Cardiac atrium fibroblast (primary cell): ENCODE results near the gene MED26. TPM values are rescaled to one million over a fixed set of nuclear protein-coding genes. Genes with fewer than 3 reads are reported as not detected.

ENCODE experiments used
- total RNA-seq: library from RNA; depleted of rRNA; stranded (reverse); fragments of >200 nt; gene quantifications from 2 replicates; pipeline ENCODE4 v1.2.3, GENCODE V29; 2015

The MED26 gene, protein sequence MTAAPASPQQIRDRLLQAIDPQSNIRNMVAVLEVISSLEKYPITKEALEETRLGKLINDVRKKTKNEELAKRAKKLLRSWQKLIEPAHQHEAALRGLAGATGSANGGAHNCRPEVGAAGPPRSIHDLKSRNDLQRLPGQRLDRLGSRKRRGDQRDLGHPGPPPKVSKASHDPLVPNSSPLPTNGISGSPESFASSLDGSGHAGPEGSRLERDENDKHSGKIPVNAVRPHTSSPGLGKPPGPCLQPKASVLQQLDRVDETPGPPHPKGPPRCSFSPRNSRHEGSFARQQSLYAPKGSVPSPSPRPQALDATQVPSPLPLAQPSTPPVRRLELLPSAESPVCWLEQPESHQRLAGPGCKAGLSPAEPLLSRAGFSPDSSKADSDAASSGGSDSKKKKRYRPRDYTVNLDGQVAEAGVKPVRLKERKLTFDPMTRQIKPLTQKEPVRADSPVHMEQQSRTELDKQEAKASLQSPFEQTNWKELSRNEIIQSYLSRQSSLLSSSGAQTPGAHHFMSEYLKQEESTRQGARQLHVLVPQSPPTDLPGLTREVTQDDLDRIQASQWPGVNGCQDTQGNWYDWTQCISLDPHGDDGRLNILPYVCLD
- total RNA-seq: 6.5 and 11.4 TPM in 2 replicates

DNA sequence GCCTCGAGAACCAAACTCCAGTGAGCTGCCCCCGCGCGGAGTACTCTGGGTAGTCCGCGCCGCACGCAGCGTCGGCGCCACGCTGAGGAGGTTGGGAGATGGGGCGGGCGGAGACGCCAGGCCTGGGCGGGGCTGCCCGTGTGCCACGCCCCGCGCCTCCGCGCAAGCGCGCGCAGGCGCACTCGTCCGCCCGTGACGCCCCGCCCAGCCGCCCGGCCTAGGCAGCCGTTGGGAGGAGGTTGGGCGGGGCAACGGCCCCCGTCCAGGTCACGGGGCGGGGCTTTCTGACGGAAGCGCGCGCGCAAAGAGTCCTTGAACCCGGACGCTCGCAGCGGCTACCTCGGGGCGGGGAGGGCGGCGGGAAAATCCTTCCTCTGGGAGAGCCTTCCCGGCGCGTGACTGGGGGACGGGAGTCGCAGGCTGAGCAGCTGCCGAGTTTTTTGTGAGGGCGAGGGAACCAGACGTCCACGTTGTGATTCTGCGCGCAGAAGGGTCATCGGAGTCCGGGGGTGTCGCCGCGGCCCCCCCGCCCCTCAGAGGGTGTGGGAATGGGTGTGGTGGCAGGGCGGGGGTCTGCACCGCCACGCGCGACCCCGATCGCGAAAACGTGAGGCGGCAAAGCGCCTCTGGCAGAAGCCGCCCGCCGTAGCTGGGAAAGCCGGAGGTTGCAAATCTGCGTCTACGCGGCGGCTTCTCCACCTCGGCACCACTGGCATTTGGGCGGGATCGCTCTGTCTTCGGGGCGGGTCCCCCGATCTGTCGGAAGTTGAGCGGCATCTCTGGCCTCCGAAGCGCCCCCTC, at the start of gene MED26:
Gene MED26, minus strand, starts transcription at position 22 of the 801 bp plus-strand sequence. CDS start 261 bp downstream, outside the sequence.

DNA sequence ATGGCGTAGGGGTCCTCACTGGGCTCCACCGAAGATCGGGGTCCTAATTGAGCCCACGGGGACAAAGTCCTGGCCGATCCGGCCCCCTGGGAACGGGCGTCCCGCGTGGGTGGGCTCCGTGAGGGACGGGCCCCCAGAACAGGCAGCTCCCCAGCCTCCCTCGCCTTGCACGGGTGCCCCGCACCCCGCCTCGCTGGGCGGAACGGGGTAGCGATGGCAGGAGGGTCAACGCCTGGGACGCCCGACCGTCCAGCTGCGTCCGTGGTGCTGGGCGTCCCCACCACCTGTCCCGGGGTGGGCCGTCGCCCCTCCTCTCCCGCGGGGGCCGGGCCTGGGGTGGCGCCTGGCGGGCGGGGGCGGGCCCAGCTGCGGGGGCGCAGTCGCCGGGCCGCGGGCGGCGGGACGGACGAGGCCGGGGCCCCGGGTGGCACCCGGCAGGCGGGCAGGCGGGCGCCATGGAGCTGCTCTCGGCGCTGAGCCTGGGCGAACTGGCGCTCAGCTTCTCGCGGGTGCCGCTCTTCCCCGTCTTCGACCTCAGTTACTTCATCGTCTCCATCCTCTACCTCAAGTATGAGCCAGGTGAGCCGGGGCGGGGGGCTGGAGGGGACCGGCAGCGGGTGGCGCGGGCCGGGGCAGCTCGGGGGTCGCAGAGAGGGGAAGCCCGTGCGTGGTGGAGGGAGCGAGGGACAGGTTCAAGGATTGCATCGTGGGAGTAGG, 32.9 kb upstream of the MED26 start, which contains the start of gene TMEM38A:
Gene TMEM38A, plus strand, starts transcription at position 377 of the 717 bp plus-strand sequence. Its CDS starts 79 bp downstream, at position 456.

DNA sequence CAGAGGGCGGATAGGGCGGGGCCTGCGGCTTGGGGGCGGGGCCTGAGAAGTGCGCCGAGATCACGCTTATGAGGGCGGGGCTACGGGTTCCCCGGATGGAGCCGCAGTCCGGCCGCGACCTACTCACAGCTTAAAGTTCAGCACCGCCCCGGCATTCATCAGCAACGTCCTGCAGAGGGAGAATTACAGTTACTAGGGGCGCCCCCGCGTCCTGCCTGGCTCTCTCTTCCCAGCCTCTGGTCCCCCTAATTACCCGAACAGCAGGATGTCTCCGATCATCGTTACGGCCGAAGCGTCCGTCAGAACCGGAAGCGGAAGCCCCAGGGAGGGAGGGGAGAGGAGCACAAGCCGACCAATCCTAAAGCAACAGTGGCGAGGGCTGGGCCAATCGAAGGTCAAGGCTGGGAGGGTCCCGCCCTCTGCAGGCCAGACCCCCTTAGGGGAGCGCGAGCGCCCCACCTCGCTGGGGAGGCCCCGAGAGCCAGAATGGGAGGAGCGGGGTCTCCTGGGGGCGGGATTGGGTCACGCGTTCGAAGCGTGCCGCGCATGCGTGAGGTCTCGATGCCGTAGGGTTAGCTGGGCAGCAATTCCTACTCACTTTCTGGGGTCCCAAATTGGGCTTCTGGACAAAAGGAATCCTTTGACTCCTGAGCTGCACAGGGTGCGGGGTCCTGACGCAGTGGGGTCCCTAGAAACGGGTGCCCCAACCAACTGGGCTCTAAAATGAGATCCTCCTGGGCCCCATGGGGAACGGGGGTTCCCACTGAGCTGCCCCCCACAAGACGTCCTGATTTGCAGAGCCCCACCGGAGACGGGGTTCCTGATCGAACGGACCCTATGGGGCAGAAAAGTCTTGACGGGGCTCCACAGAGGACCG, 32.1 kb upstream of the MED26 start, which contains the start of gene SMIM7:
Gene SMIM7, minus strand, starts transcription at position 313 of the 877 bp plus-strand sequence. Its CDS starts 34 bp downstream, at position 279.

DNA sequence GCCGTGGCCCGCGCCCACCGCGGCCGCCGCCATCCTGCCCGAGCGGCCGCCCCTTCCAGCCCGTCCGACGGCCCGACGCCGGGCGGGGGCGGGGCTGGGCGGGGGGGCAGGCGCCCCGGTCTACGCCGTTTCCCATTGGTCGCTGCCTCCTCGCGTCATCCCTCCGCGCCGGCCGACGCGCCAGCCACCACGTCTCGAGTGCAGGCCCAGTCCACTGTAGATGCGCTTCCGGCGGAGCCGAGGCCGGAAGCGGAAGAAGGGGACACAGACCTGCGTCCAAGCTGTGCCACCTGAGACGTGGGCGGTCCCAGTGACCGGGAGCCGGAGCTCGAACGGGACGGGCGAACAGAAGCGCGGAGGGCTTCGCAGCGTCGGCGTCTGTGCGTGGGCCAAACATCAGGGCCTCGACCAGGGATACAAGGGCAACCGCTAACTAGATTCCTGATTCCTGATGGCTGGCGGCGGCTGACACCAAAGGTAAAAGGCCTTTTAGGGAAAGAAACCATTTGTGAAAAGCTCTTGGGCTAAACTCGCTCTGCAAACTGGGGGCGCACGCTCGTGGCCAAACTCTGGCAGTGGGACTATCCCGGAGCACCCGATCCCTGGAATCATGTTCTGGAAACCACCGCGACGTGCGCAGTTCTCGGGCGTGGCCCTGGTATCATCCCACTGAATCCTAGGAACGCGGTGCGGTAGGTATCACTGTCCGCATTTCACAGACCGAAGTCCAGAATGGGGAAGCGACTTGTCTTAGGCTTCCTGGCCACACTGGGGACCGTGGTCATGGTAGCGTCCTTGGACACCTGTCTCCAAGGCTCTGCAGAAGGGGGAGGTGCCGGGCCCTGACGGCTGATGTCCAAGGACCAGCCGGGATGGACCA, 55.4 kb downstream of the MED26 start, which contains the start of gene SLC35E1:
Gene SLC35E1, minus strand, starts transcription at position 84 of the 880 bp plus-strand sequence. Its CDS starts 51 bp downstream, at position 33.

DNA sequence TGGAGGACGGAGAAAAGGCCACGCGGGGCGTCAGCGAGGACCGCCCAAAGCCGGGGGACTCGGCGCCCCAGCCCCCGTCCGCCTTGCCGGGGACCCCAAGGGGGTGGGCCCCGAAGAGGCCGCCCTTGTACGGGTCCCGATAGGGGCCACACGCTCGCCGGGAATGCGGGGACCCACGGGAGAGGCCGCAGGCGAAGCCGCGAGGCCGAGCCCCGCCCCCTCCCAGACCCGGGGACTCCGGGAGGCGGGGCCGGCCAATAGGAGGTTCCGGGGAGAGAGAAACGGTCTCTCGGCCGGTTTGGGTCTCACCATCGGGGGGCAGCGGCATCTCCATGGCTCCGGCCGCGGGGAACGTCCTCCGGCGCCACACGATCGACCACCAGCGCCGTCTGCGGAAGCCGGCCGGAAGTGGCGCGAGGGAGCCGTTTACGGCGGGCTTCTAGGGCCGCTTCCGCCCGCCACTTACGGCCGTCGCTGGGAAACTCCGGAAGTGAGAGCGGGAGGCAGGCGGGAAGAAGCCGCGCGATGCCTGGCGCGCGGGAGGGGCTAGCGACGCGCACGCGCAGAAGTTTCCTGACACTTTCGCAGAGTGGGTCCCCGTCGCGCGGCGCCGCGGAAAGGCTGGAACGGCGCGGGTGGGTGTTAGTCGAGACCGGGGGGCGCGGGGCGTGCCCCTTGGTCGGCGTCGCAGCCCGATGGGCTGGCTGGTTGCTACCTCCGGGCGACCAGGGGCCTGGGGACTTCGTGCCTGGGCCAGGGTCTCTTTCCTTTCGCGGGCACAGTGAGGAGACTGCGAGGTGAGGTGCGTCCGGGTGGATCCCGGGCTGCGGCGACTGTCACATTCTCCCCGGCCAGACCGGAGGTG, 85.7 kb downstream of the MED26 start, which contains the start of gene CHERP:
Gene CHERP, minus strand, starts transcription at position 393 of the 865 bp plus-strand sequence. Its CDS starts 59 bp downstream, at position 334.

Other genes with a start within 250 kb of the MED26 start
- 6.1 and 10.7 TPM in 2 replicates for gene EPS15L1, start 156.2 kb downstream of the MED26 start, total RNA-seq
- not detected in 2 replicates for gene CALR3, start 132.0 kb downstream of the MED26 start, total RNA-seq
- 0.54 and 3.1 TPM in 2 replicates for gene C19orf44, start 131.8 kb downstream of the MED26 start, total RNA-seq
- gene CHERP, start 85.8 kb downstream of the MED26 start, total RNA-seq: 3.4 and 4.5 TPM in 2 replicates
- gene SLC35E1, start 55.8 kb downstream of the MED26 start, total RNA-seq: 44.4 and 48.8 TPM in 2 replicates
- gene SMIM7, start 31.9 kb upstream of the MED26 start, total RNA-seq: 116 and 140 TPM in 2 replicates
- gene TMEM38A, start 32.9 kb upstream of the MED26 start, total RNA-seq: 0.97 and 5.1 TPM in 2 replicates
- gene NWD1, start 91.6 kb upstream of the MED26 start, total RNA-seq: not detected in 2 replicates
- 16.5 and 17.9 TPM in 2 replicates for gene SIN3B, start 201.2 kb upstream of the MED26 start, total RNA-seq